ENCODE data around the gene CARHSP1.
"Not testable (repeated sequence)": the region's sequence is repeated elsewhere in the genome, so short reads cannot be mapped to it uniquely, and the experiment has no call there.

Gene CARHSP1

GRCh38 chr16:8819411-8820034 is 49.3 kb downstream of the CARHSP1 start:
- DNase-seq, result no peak

- DNase-seq, result no peak
Measured at GRCh38 chr16:8818504-8819270, 50.1 kb downstream of the CARHSP1 start.

- no peak for DNase-seq
Measured at GRCh38 chr16:8816967-8817655, 51.7 kb downstream of the CARHSP1 start.

GRCh38 chr16:8814095-8814806 is 54.6 kb downstream of the CARHSP1 start:
- DNase-seq, result no peak

- DNase-seq, result no peak
Measured at GRCh38 chr16:8812162-8812843, 56.5 kb downstream of the CARHSP1 start.

- DNase-seq, result no peak
Measured at GRCh38 chr16:8808613-8809353, 60.0 kb downstream of the CARHSP1 start.

- no peak for DNase-seq
Measured at GRCh38 chr16:8808009-8808408, 60.8 kb downstream of the CARHSP1 start.

- no peak for DNase-seq
Measured at GRCh38 chr16:8807189-8807588, 61.6 kb downstream of the CARHSP1 start.

- DNase-seq, result no peak
Measured at GRCh38 chr16:8806272-8806983, 62.4 kb downstream of the CARHSP1 start.

- no peak for DNase-seq
Measured at GRCh38 chr16:8804313-8804712, 64.5 kb downstream of the CARHSP1 start.

- not testable (repeated sequence) for DNase-seq
Measured at GRCh38 chr16:8803733-8804132, 65.1 kb downstream of the CARHSP1 start.
